ENCODE data around the gene HSPB1. TPM values are rescaled to one million over a fixed set of nuclear protein-coding genes. Genes with fewer than 3 reads are reported as not detected.
"Not testable (repeated sequence)": the region's sequence is repeated elsewhere in the genome, so short reads cannot be mapped to it uniquely, and the experiment has no call there.

The HSPB1 gene
- total RNA-seq, 6 experiments from 2014 or later, result 64.4 to 275 (median 234) TPM

- no peak for TF ChIP-seq POLR2A (IDR thresholded peaks at IDR 0.05)
- TF ChIP-seq CTCF (IDR thresholded peaks at IDR 0.05), result no peak
- intact Hi-C loops (cut with DNase I), result loop anchor here in 1 of 2 donors (10.0 kb wide), 1 partner anchor 85 kb away; no protein-coding TSS in a partner anchor
Observed at GRCh38 chr7:76269895-76270294, 32.6 kb upstream of the HSPB1 start.

GRCh38 chr7:76271384-76271783, 31.1 kb upstream of the HSPB1 start:
- not testable (repeated sequence) for ATAC-seq, H3K27me3 ChIP-seq, H3K27ac ChIP-seq

More at GRCh38 chr7:76269895-76270294, 32.6 kb upstream of the HSPB1 start:
- no peak for DNase-seq
- peaks cover 0 to 7% (median 0%) of the 10 kb centered on the region in 4 donors for H3K4me1 ChIP-seq
- no peak overlapping the region for H3K4me3 ChIP-seq
- WGBS (ENCODE audit: insufficient coverage, low coverage, low lambda C conversion rate, missing lambda C conversion rate), result 22% methylated on average over 5 of the region's 5 CpGs
- ATAC-seq, result no peak
- H3K36me3 ChIP-seq, result no peaks in the 10 kb centered on the region
- H3K27ac ChIP-seq, result no peak overlapping the region
- no peaks in the 10 kb centered on the region for H3K9me3 ChIP-seq
- peaks cover 0 to 8% of the 10 kb centered on the region in 2 donors for H3K27me3 ChIP-seq

GRCh38 chr7:76272142-76272541, 30.3 kb upstream of the HSPB1 start:
- H3K27me3 ChIP-seq, result peaks cover 0 to 3% of the 10 kb centered on the region in 2 donors
- H3K4me3 ChIP-seq, result no peak overlapping the region
- DNase-seq (no peak), ATAC-seq (no peak)
- TF ChIP-seq CTCF (IDR thresholded peaks at IDR 0.05) (no peak), POLR2A (IDR thresholded peaks at IDR 0.05) (no peak)
- H3K36me3 ChIP-seq, result no peaks in the 10 kb centered on the region
- intact Hi-C loops (cut with DNase I), result no loop called here
- H3K9me3 ChIP-seq, result no peaks in the 10 kb centered on the region
- 86% methylated on average over 6 of the region's 6 CpGs for WGBS (ENCODE audit: insufficient coverage, low coverage, low lambda C conversion rate, missing lambda C conversion rate)
- no peak overlapping the region for H3K27ac ChIP-seq
- peaks cover 0 to 3% (median 0%) of the 10 kb centered on the region in 4 donors for H3K4me1 ChIP-seq

More at GRCh38 chr7:76271384-76271783, 31.1 kb upstream of the HSPB1 start:
- H3K9me3 ChIP-seq; H3K4me3 ChIP-seq; H3K4me1 ChIP-seq; intact Hi-C loops (cut with DNase I); DNase-seq; H3K36me3 ChIP-seq: not testable (repeated sequence)
- 40% methylated on average over 1 of the region's 2 CpGs for WGBS (ENCODE audit: insufficient coverage, low coverage, low lambda C conversion rate, missing lambda C conversion rate)

GRCh38 chr7:76272851-76273497, 29.5 kb upstream of the HSPB1 start:
- intact Hi-C loops (cut with DNase I), result no loop called here
- H3K36me3 ChIP-seq, result no peaks in the 10 kb centered on the region
- 28% methylated on average over 7 of the region's 7 CpGs for WGBS (ENCODE audit: insufficient coverage, low coverage, low lambda C conversion rate, missing lambda C conversion rate)
- DNase-seq (no peak), ATAC-seq (no peak)
- H3K27ac ChIP-seq, result no peak overlapping the region
- TF ChIP-seq POLR2A (IDR thresholded peaks at IDR 0.05), result no peak
- TF ChIP-seq CTCF (IDR thresholded peaks at IDR 0.05), result no peak
- no peak overlapping the region for H3K4me3 ChIP-seq
- no peaks in the 10 kb centered on the region for H3K9me3 ChIP-seq
- no peaks in the 10 kb centered on the region for H3K4me1 ChIP-seq
- no peaks in the 10 kb centered on the region for H3K27me3 ChIP-seq

GRCh38 chr7:76273503-76273902, 29.0 kb upstream of the HSPB1 start:
- H3K27me3 ChIP-seq, result no peaks in the 10 kb centered on the region
- H3K27ac ChIP-seq, result no peak overlapping the region
- ATAC-seq, result no peak
- no peaks in the 10 kb centered on the region for H3K4me1 ChIP-seq
- no peaks in the 10 kb centered on the region for H3K36me3 ChIP-seq
- 68% methylated on average over 2 of the region's 5 CpGs for WGBS (ENCODE audit: insufficient coverage, low coverage, low lambda C conversion rate, missing lambda C conversion rate)
- TF ChIP-seq POLR2A (IDR thresholded peaks at IDR 0.05) (no peak), CTCF (IDR thresholded peaks at IDR 0.05) (no peak)
- intact Hi-C loops (cut with DNase I), result no loop called here
- DNase-seq, result no peak
- no peaks in the 10 kb centered on the region for H3K9me3 ChIP-seq
- no peak overlapping the region for H3K4me3 ChIP-seq
